Suppressor macrophage (primary cell): ENCODE results near the gene TULP3.

Experiments
- DNase-seq, 4 experiments: peaks; one replicate each; pipeline ENCODE4 v3.0.0-alpha.2; 2020 to 2022

Gene TULP3

GRCh38 chr12:2934371-2934770, 43.7 kb downstream of the TULP3 start:
- DNase-seq, result no peak

GRCh38 chr12:2936301-2936700, 45.6 kb downstream of the TULP3 start:
- DNase-seq, result no peak

- DNase-seq, result no peak
Measured at GRCh38 chr12:2937500-2937899, 46.8 kb downstream of the TULP3 start.

GRCh38 chr12:2939191-2939590, 48.5 kb downstream of the TULP3 start:
- no peak for DNase-seq

- no peak for DNase-seq
Measured at GRCh38 chr12:2940564-2940963, 49.9 kb downstream of the TULP3 start.

- no peak for DNase-seq
Measured at GRCh38 chr12:2941524-2941923, 50.8 kb downstream of the TULP3 start.

- DNase-seq, result peak in 3 of 4 experiments; percentile 9 to 39 (median 32)
Measured at GRCh38 chr12:2944401-2945047, 53.8 kb downstream of the TULP3 start.

- DNase-seq, result no peak
Measured at GRCh38 chr12:2949411-2949810, 58.7 kb downstream of the TULP3 start.

- no peak for DNase-seq
Measured at GRCh38 chr12:2955888-2956287, 65.2 kb downstream of the TULP3 start.

GRCh38 chr12:2957816-2958431, 67.2 kb downstream of the TULP3 start:
- no peak for DNase-seq

GRCh38 chr12:2958432-2959191, 67.9 kb downstream of the TULP3 start:
- peak in 2 of 4 experiments; percentile 6 to 18 for DNase-seq

- DNase-seq, result peak in 2 of 4 experiments; percentile 17 to 41
Measured at GRCh38 chr12:2959192-2959504, 68.5 kb downstream of the TULP3 start, which contains the start of gene TEAD4. Gene TEAD4 (plus strand): TSS chr12:2959397.

- peak in 2 of 4 experiments; percentile 7 to 20 for DNase-seq
Measured at GRCh38 chr12:2959505-2960389, 69.1 kb downstream of the TULP3 start.

GRCh38 chr12:2960390-2960956, 69.8 kb downstream of the TULP3 start:
- no peak for DNase-seq

- DNase-seq, result no peak
Measured at GRCh38 chr12:2960996-2961616, 70.4 kb downstream of the TULP3 start.

GRCh38 chr12:2961705-2962104, 71.0 kb downstream of the TULP3 start:
- no peak for DNase-seq

GRCh38 chr12:2963154-2963759, 72.6 kb downstream of the TULP3 start:
- DNase-seq, result no peak

GRCh38 chr12:2963760-2964292, 73.1 kb downstream of the TULP3 start:
- no peak for DNase-seq

- DNase-seq, result no peak
Measured at GRCh38 chr12:2967651-2968050, 77.0 kb downstream of the TULP3 start.

- DNase-seq, result no peak
Measured at GRCh38 chr12:2970744-2971143, 80.1 kb downstream of the TULP3 start.

- DNase-seq, result no peak
Measured at GRCh38 chr12:2973566-2973965, 82.9 kb downstream of the TULP3 start.
